Calu3 (cell line): ENCODE results near the gene PLA2R1. TPM values are rescaled to one million over a fixed set of nuclear protein-coding genes. Genes with fewer than 3 reads are reported as not detected.

Experiments
- BruUV-seq: library from RNA; stranded (reverse); fragments of 400-500 nt; replicated peaks from 2 replicates; lab custom pipeline; 2021; lab: Mats Ljungman, UMichigan
- CTCF ChIA-PET: fragments of 300-600 bp; sonication (Branson Sonifier 250); formaldehyde crosslinking; loops from one replicate; lab custom pipeline; 2022; ENCODE audit warnings: antibody characterized with exemption; lab: Charles Lee
- DNase-seq: peaks from one replicate; pipeline ENCODE4 v3.0.0; 2022
- H3K27ac Mint-ChIP-seq: one replicate; pipeline ENCODE4 v1.8.0; 2022; ENCODE audit warnings: mixed read lengths; ENCODE audit not compliant: unreplicated experiment
- H3K27me3 Mint-ChIP-seq: one replicate; pipeline ENCODE4 v1.8.0; 2022; ENCODE audit warnings: mixed read lengths; ENCODE audit not compliant: unreplicated experiment
- H3K36me3 Mint-ChIP-seq: one replicate; pipeline ENCODE4 v1.8.0; 2022; ENCODE audit warnings: mild to moderate bottlenecking, moderate library complexity, mixed read lengths; ENCODE audit not compliant: insufficient read depth, unreplicated experiment
- H3K4me1 Mint-ChIP-seq: one replicate; pipeline ENCODE4 v1.8.0; 2022; ENCODE audit warnings: mild to moderate bottlenecking, low read depth, mixed read lengths; ENCODE audit not compliant: unreplicated experiment
- H3K4me3 Mint-ChIP-seq: one replicate; pipeline ENCODE4 v1.8.0; 2022; ENCODE audit warnings: mild to moderate bottlenecking, low read depth, moderate library complexity, mixed read lengths; ENCODE audit not compliant: unreplicated experiment
- H3K9me3 Mint-ChIP-seq: one replicate; pipeline ENCODE4 v1.8.0; 2022; ENCODE audit warnings: low read depth, mixed read lengths; ENCODE audit not compliant: unreplicated experiment
- intact Hi-C: fragments of 100-400 bp; cut with micrococcal nuclease; formaldehyde crosslinking; loops from one replicate; pipeline ENCODE4 v1.10.0; 2022; ENCODE audit not compliant: unreplicated experiment
- total RNA-seq: library from RNA; stranded (reverse); gene quantifications from 2 replicates; pipeline ENCODE4 v1.2.3, GENCODE V29; 2022
- TF ChIP-seq, protein P1 (sequence below): fragments of 200-600 bp; IDR thresholded peaks from one replicate; pipeline ENCODE4 v1.8.0; 2022; ENCODE audit warnings: antibody characterized with exemption; ENCODE audit not compliant: unreplicated experiment

Gene PLA2R1
- total RNA-seq, 1 experiment from 2014 or later, result 5.8 TPM

DNA sequence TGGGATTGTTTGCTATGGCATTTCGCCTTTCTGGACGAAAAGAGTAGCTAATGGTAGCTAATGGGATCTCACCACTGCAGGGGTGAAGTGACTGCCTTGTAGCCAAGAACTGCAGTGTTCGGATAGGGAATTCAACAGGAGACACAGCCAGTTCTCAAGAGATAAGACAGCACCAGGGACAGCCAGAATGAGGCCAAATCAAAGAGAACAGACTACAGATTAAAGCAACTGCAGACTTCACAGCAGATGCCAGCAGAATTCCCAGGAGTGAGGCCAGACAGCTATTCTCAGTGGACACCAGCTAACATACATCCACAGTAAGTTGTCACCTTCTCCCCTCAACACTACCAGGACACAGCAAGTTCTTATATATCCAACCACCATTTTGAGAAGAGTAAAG, 124.0 kb downstream of the PLA2R1 start:
- no peaks in the 10 kb centered on the region for H3K27me3 Mint-ChIP-seq
- H3K9me3 Mint-ChIP-seq, result no peaks in the 10 kb centered on the region
- no peak for DNase-seq
- no TSS peak for BruUV-seq
- H3K4me1 Mint-ChIP-seq, result no peaks in the 10 kb centered on the region
- TF ChIP-seq, protein P1, sequence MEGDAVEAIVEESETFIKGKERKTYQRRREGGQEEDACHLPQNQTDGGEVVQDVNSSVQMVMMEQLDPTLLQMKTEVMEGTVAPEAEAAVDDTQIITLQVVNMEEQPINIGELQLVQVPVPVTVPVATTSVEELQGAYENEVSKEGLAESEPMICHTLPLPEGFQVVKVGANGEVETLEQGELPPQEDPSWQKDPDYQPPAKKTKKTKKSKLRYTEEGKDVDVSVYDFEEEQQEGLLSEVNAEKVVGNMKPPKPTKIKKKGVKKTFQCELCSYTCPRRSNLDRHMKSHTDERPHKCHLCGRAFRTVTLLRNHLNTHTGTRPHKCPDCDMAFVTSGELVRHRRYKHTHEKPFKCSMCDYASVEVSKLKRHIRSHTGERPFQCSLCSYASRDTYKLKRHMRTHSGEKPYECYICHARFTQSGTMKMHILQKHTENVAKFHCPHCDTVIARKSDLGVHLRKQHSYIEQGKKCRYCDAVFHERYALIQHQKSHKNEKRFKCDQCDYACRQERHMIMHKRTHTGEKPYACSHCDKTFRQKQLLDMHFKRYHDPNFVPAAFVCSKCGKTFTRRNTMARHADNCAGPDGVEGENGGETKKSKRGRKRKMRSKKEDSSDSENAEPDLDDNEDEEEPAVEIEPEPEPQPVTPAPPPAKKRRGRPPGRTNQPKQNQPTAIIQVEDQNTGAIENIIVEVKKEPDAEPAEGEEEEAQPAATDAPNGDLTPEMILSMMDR, result no peak
- H3K4me3 Mint-ChIP-seq, result no peak overlapping the region
- no peaks in the 10 kb centered on the region for H3K36me3 Mint-ChIP-seq
- intact Hi-C loops, result loop anchor here (5.0 kb wide), 1 partner anchor 46 kb away; no protein-coding TSS in a partner anchor
- CTCF ChIA-PET, result no interaction called here
- no peak overlapping the region for H3K27ac Mint-ChIP-seq

DNA sequence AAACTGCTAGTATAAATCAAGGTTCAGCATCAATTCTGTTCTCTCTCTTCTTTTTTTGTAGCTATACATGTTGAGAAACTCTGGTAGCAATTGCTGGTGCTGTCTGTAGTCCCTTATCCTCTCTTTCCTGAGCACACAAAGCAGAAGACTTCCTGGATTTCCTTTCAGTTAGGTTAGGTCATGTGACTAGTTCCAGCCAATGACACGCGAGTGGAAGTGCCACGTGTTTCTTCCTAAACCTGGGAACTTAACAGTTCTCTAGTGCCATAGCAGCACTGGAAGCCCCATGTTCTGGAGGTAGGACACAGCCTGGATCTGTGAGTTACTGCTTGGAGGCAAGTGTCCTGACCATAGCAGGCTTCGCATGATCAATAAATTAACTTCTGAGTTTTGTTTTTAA, 125.9 kb downstream of the PLA2R1 start:
- no peaks in the 10 kb centered on the region for H3K4me1 Mint-ChIP-seq
- H3K36me3 Mint-ChIP-seq, result no peaks in the 10 kb centered on the region
- CTCF ChIA-PET, result no interaction called here
- DNase-seq, result no peak
- no TSS peak for BruUV-seq
- no peaks in the 10 kb centered on the region for H3K27me3 Mint-ChIP-seq
- no peak overlapping the region for H3K4me3 Mint-ChIP-seq
- intact Hi-C loops, result loop anchor here (5.0 kb wide), 1 partner anchor 44 kb away; no protein-coding TSS in a partner anchor
- TF ChIP-seq, protein P1, result no peak
- H3K9me3 Mint-ChIP-seq, result no peaks in the 10 kb centered on the region
- H3K27ac Mint-ChIP-seq, result no peak overlapping the region

DNA sequence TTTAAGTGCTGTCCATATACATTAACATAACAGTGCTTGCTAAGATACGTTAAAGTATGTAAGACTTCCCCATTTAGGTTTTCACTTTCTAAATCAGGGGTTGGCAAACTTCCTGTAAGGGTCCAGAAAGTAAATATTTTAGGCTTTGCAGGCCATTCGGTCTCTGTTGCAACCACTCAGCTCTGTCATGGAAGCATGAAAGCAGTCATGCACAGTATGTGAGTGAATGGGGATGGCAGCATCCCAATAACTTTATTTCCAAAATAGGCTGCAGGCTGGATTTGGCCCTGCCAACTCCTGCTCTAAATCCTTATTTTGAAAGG, 128.7 kb downstream of the PLA2R1 start:
- no peaks in the 10 kb centered on the region for H3K27me3 Mint-ChIP-seq
- H3K36me3 Mint-ChIP-seq, result no peaks in the 10 kb centered on the region
- DNase-seq, result no peak
- BruUV-seq, result no TSS peak
- H3K9me3 Mint-ChIP-seq, result no peaks in the 10 kb centered on the region
- H3K27ac Mint-ChIP-seq, result no peak overlapping the region
- no peaks in the 10 kb centered on the region for H3K4me1 Mint-ChIP-seq
- TF ChIP-seq, protein P1, result no peak
- CTCF ChIA-PET, result no interaction called here
- H3K4me3 Mint-ChIP-seq, result no peak overlapping the region
- intact Hi-C loops, result no loop called here

DNA sequence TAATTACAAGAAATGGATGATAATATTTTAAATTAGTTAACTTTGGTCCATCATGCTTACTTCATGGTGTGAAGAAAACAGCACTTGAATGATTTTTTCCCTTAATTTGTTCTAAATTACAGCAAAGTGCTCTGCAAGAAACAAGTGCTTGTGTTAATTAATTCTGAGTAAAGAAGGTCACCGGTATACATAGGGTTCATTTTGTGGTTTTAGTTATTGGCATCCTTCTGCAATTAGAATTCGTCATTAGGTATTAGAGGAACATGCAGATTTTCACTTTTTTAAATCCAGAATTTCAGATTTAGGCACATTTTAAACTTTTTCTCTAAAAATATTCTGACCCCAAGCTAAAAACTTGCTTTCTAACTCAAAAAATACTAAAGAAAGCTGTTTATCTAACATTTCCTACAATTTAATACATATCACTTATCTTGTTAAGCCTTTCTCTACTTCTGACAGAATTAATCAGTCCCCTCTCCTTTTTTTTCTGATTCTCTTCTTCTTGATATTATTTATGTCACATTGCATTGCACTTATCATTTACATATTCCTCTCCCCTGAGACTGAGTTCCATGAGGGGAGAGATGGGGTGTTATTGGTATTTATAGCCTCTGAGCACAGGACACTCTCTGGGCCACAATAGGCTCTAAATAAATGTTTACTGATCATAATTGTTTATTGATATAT, 129.2 kb downstream of the PLA2R1 start:
- TF ChIP-seq, protein P1, result no peak
- no peaks in the 10 kb centered on the region for H3K36me3 Mint-ChIP-seq
- BruUV-seq, result no TSS peak
- peaks cover 3% of the 10 kb centered on the region for H3K9me3 Mint-ChIP-seq
- DNase-seq, result no peak
- intact Hi-C loops, result no loop called here
- no peak overlapping the region for H3K27ac Mint-ChIP-seq
- H3K4me3 Mint-ChIP-seq, result no peak overlapping the region
- CTCF ChIA-PET, result no interaction called here
- no peaks in the 10 kb centered on the region for H3K4me1 Mint-ChIP-seq
- H3K27me3 Mint-ChIP-seq, result no peaks in the 10 kb centered on the region
